ENCODE data around the gene NPR1.
"Not testable (repeated sequence)": the region's sequence is repeated elsewhere in the genome, so short reads cannot be mapped to it uniquely, and the experiment has no call there.

The NPR1 gene

GRCh38 chr1:153651771-153652170 lies 26.7 kb upstream of the NPR1 start:
- FAIRE-seq, result no peak

- FAIRE-seq, result no peak
These were observed 25.5 kb upstream of the NPR1 start for GRCh38 chr1:153652805-153653500.

- FAIRE-seq, result no peak
These were observed 23.2 kb upstream of the NPR1 start for GRCh38 chr1:153655333-153655732.

GRCh38 chr1:153658400-153659174 lies 19.9 kb upstream of the NPR1 start, which contains the start of gene SNAPIN:
Gene SNAPIN (plus strand): TSS chr1:153658703. CDS start chr1:153658744, 41 bp downstream.
- FAIRE-seq, result peak; percentile 69

- no peak for FAIRE-seq
These were observed 19.3 kb upstream of the NPR1 start for GRCh38 chr1:153659175-153659534.

- no peak for FAIRE-seq
These were observed 18.8 kb upstream of the NPR1 start for GRCh38 chr1:153659656-153660055.

GRCh38 chr1:153661111-153661708 lies 17.3 kb upstream of the NPR1 start:
- peak; percentile 84 for FAIRE-seq

GRCh38 chr1:153662269-153662668 lies 16.2 kb upstream of the NPR1 start:
- no peak for FAIRE-seq

GRCh38 chr1:153663211-153663610 lies 15.3 kb upstream of the NPR1 start:
- FAIRE-seq, result no peak

GRCh38 chr1:153667439-153667838 lies 11.0 kb upstream of the NPR1 start:
- no peak for FAIRE-seq

- FAIRE-seq, result not testable (repeated sequence)
These were observed 9.8 kb upstream of the NPR1 start for GRCh38 chr1:153668672-153669071.

GRCh38 chr1:153669606-153670005 lies 8.9 kb upstream of the NPR1 start:
- FAIRE-seq, result no peak

- no peak for FAIRE-seq
These were observed 8.1 kb upstream of the NPR1 start for GRCh38 chr1:153670257-153670858.

GRCh38 chr1:153670859-153671627 lies 7.4 kb upstream of the NPR1 start, which contains the start of gene ILF2:
Gene ILF2 (minus strand): TSS chr1:153670993. CDS start chr1:153670922, 71 bp downstream.
- peak; percentile 99 for FAIRE-seq

GRCh38 chr1:153671628-153672353 lies 6.7 kb upstream of the NPR1 start:
- not testable (repeated sequence) for FAIRE-seq

- FAIRE-seq, result no peak
These were observed 5.0 kb upstream of the NPR1 start for GRCh38 chr1:153673511-153673910.

- FAIRE-seq, result peak; percentile 15
These were observed 570 bp upstream of the NPR1 start for GRCh38 chr1:153677718-153678518.

GRCh38 chr1:153679337-153680119 lies 1.0 kb downstream of the NPR1 start:
- no peak for FAIRE-seq

GRCh38 chr1:153680120-153680403 lies 1.6 kb downstream of the NPR1 start:
- no peak for FAIRE-seq

GRCh38 chr1:153682730-153683129 lies 4.2 kb downstream of the NPR1 start:
- no peak for FAIRE-seq

Measured in G401.6 (cell line).